ENCODE results near the gene RNASEH1.

GRCh38 chr2:3600256-3600855 is 42.2 kb upstream of the RNASEH1 start:
- TF ChIP-seq EZH2 (IDR thresholded peaks at IDR 0.05; ENCODE audit: borderline replicate concordance) (no peak), EZH2phosphoT487 (IDR thresholded peaks at IDR 0.05; ENCODE audit: low read depth, severe bottlenecking, unreplicated experiment) (no peak)
